Measurements from ENCODE around the gene ZNF592.

The ZNF592 gene

DNA sequence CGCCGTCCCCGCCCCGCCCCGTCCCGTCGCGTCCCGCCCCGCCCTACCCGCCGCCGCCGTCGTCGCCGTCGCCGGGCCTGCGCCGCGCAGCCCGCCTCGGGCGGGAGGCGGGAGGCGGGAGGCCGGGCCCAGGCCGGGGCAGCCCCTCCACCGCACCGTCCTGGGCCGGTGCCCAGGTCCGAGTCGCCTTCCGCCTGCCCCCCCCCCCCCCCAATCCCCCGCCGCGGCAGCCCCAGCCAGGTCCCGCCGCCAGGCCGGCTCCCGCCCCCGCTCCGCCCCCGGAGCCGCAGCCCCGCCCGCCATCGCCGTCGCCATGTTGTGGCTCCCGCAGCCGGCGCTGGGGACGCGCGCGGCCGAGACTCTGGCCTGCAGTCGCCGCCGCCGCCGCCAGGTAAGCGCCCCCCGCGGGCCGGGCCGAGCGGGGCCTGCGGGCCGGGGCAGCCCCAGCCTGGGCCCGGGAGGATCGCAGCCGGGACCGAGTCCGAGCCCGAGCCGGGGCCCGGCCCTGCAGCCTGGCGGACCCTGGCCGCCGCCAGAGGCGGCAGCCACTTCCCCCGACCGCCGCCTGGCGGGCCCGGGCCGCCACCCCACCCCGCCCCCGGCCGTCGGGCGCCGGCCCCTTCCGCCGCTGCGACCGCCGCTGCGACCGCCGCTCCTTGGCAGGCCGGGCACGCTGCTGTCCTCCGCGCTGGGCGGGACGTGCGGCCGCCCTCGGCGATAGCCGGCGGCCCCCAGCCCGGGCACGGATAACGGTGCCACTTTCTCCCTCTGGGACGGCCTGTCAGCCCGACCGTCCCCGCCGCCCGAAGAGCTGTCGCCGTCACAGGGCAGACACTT lies at the start of gene ZNF592:
Gene ZNF592 (plus strand): TSS at position 319 of the 837 bp plus-strand sequence. CDS start 34,084 bp downstream, outside the sequence.
- TF ChIP-seq ZNF274 (IDR thresholded peaks at IDR 0.05; ENCODE audit: low read depth, low read length) = no peak
- peak within 1 kb of the TSS; percentile 90 for H3K4me3 ChIP-seq (ENCODE audit: low read length)

- no peak overlapping the region for H3K4me3 ChIP-seq (ENCODE audit: low read length)
- TF ChIP-seq ZNF274 (IDR thresholded peaks at IDR 0.05; ENCODE audit: low read depth, low read length) = no peak
Observed at GRCh38 chr15:84699538-84700191, 48.7 kb upstream of the ZNF592 start.

DNA sequence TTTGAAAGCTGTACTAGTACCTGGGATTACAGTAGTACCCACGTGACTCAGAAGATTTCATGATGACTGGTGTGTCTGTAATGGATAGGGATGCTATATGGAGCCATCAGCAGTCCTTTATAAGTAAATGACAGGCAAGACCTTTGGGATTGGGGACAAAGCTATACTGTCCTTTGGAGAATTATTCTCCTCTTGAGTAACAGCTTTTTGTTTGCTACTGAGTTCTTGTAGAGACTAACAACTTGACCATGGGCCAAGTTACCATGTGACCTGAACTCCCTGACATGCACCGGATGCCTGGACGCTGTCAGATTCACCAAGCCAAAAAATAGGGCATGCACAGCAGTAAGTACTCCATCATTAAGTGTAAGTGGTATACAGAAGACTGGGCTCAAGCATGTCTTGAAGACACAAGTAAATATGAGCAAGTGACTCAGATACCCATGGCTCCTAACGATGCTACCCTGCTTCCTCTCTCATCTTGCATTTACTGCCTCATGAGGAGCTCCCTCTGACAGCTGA lies 45.4 kb upstream of the ZNF592 start:
- H3K4me3 ChIP-seq (ENCODE audit: low read length) = no peak overlapping the region
- no peak for TF ChIP-seq ZNF274 (IDR thresholded peaks at IDR 0.05; ENCODE audit: low read depth, low read length)

DNA sequence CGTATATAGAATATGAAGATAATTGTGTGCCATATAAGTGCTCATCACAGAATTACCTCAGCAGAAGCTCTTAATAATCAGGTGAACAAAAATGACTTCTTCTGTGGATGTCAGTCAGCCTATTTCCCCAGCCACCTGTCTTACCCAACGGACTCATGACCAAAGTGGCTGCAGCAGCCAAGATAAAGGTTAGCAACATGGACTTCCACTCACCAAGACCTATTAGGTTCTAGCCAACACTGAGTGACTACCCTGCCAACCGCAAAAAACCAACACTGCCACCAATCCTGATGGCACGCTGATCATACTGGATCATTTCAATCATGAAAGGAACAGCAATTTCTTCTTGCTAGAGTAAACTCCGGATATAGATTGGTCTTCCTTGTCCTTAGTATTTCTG lies 44.6 kb upstream of the ZNF592 start:
- H3K4me3 ChIP-seq (ENCODE audit: low read length) = no peak overlapping the region
- TF ChIP-seq ZNF274 (IDR thresholded peaks at IDR 0.05; ENCODE audit: low read depth, low read length) = no peak

DNA sequence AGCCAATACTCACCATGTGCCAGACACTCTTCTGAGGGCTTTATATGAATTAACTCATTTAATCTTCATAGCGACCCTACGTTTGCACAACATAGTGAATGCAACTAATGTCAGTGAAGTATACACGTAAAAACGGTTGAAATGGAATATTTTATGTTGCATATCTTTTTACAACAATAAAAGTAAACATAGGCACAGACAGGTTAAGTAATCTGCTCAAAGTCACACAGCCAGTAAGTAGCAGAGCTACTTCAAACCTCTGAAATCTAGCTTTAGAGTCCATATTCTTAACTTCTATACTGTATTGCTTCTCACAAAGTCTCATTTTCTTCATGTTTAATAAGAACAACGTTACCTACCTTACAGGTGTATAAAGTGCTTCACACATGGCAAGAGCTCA lies 34.0 kb upstream of the ZNF592 start:
- peak overlapping the region; percentile 86; the same call in 1 of the 2 replicates for H3K4me3 ChIP-seq (ENCODE audit: low read length)
- no peak for TF ChIP-seq ZNF274 (IDR thresholded peaks at IDR 0.05; ENCODE audit: low read depth, low read length)

DNA sequence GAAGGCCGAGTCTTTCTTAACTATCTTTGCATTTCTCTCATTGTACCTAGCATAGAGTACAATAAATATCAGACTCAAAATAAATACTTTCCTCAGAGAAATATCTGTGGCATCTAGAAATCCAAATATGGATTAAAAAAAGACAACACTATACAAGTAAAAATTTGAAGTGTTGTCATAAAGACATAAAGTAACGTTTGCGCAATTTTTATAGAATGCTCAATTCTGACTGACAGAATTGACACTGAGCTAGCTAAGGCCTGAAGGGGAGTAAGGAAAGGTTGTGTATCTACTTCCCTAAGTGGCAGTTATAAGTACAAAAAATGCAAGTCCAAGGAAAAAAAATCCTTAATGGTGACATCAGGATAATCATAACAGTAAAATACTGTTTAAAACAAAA lies 33.6 kb upstream of the ZNF592 start:
- peak overlapping the region; percentile 86; the same call in 1 of the 2 replicates for H3K4me3 ChIP-seq (ENCODE audit: low read length)
- TF ChIP-seq ZNF274 (IDR thresholded peaks at IDR 0.05; ENCODE audit: low read depth, low read length) = no peak

- no peak for TF ChIP-seq ZNF274 (IDR thresholded peaks at IDR 0.05; ENCODE audit: low read depth, low read length)
Observed at GRCh38 chr15:84715441-84716035, 32.9 kb upstream of the ZNF592 start.

GRCh38 chr15:84716036-84716732 lies 32.2 kb upstream of the ZNF592 start, which contains the start of gene SEC11A:
Gene SEC11A, minus strand, starts transcription at chr15:84716139. Its CDS starts 64 bp downstream, at chr15:84716075.
- TF ChIP-seq ZNF274 (IDR thresholded peaks at IDR 0.05; ENCODE audit: low read depth, low read length) = no peak
- H3K4me3 ChIP-seq (ENCODE audit: low read length) = peak within 1 kb of the TSS; percentile 86

More at GRCh38 chr15:84715441-84716035, 32.9 kb upstream of the ZNF592 start:
- H3K4me3 ChIP-seq (ENCODE audit: low read length) = peak overlapping the region; percentile 86

DNA sequence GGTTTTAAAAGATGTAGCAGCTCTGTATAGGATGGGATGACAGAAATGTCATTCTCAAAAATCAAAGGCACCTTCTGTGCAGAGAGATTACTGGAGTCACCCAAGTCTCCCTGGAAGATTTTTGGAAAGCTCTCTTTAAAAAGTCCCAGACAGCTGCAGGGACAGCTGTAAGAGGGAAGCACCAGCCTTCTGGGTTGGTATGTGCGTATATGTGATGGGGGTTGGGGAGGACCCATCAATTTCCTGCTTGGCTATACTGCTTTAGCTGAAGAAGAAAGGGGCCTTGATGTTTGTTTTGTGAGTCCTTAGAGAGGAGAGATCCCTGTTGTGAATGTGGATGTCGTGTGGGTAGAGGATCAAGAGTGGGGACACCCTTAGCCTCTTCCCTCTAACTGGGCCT lies 27.0 kb upstream of the ZNF592 start:
- TF ChIP-seq ZNF274 (IDR thresholded peaks at IDR 0.05; ENCODE audit: low read depth, low read length) = no peak
- H3K4me3 ChIP-seq (ENCODE audit: low read length) = no peak overlapping the region

- H3K4me3 ChIP-seq (ENCODE audit: low read length) = no peak overlapping the region
- no peak for TF ChIP-seq ZNF274 (IDR thresholded peaks at IDR 0.05; ENCODE audit: low read depth, low read length)
Observed at GRCh38 chr15:84722628-84723027, 25.8 kb upstream of the ZNF592 start.

GRCh38 chr15:84725001-84725491 lies 23.3 kb upstream of the ZNF592 start:
- no peak overlapping the region for H3K4me3 ChIP-seq (ENCODE audit: low read length)
- no peak for TF ChIP-seq ZNF274 (IDR thresholded peaks at IDR 0.05; ENCODE audit: low read depth, low read length)

- TF ChIP-seq ZNF274 (IDR thresholded peaks at IDR 0.05; ENCODE audit: low read depth, low read length) = no peak
- H3K4me3 ChIP-seq (ENCODE audit: low read length) = no peak overlapping the region
Observed at GRCh38 chr15:84727429-84727828, 21.0 kb upstream of the ZNF592 start.

DNA sequence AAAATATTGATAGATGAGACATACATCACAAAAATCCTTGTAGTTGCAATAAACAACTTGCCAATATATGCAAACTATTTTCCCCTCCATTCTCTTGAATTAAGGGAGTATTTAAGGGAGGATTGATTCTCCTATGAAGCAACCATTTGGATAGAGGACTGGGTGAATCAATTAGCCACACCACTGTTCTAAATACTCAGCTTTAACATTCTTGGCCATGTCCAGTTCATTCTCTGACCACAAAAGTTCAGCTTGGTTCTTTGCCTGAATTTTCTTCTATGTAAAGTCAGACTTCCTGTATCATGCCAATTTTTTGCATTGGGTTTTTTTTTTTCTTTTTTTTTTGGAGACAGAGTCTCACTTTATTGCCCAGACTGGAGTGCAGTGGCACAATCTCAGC lies 16.6 kb upstream of the ZNF592 start:
- no peak for TF ChIP-seq ZNF274 (IDR thresholded peaks at IDR 0.05; ENCODE audit: low read depth, low read length)
- H3K4me3 ChIP-seq (ENCODE audit: low read length) = no peak overlapping the region

All from GM08714 (cell line).